IMR-90 (cell line): ENCODE results near the gene NOTCH2. TPM values are rescaled to one million over a fixed set of nuclear protein-coding genes. Genes with fewer than 3 reads are reported as not detected.
"Not testable (repeated sequence)": the region's sequence is repeated elsewhere in the genome, so short reads cannot be mapped to it uniquely, and the experiment has no call there.

ENCODE experiments used
- ATAC-seq: fragments of 200-7000 bp; cut with Tn5 transposase; 2 replicates; pipeline ENCODE4 v1.9.1; 2020; ENCODE audit warnings: low read depth, mild to moderate bottlenecking, moderate library complexity
- BruUV-seq: library from RNA; stranded (reverse); fragments of 400-500 nt; replicated peaks from 2 replicates; lab custom pipeline; 2021; lab: Mats Ljungman, UMichigan
- CTCF ChIA-PET: fragments of 300-600 bp; formaldehyde crosslinking; extraction: SDS; loops from one replicate; lab custom pipeline; 2021; ENCODE audit warnings: antibody characterized with exemption; lab: Yijun Ruan, JAX
- POLR2A ChIA-PET: fragments of 300-600 bp; sonication (Branson Sonifier 250); formaldehyde crosslinking; loops from one replicate; lab custom pipeline; 2022; ENCODE audit warnings: antibody characterized with exemption; ENCODE audit not compliant: unreplicated experiment; lab: Charles Lee
- DNase-seq: peaks from one replicate; pipeline ENCODE4 v3.0.0; 2013
- H2AFZ ChIP-seq: replicated peaks from 2 replicates; pipeline ENCODE3; 2013; ENCODE audit warnings: low read length, mild to moderate bottlenecking; ENCODE audit not compliant: poor library complexity
- H2AK5ac ChIP-seq: 2 replicates; pipeline ENCODE4 v1.6.1; 2013; ENCODE audit warnings: low read depth, low read length, inconsistent platforms
- H2AK9ac ChIP-seq: replicated peaks from 2 replicates; pipeline ENCODE3; 2013; ENCODE audit warnings: mild to moderate bottlenecking, low read depth, low read length, moderate library complexity; ENCODE audit not compliant: poor library complexity
- H2BK120ac ChIP-seq: 2 replicates; pipeline ENCODE4 v1.6.1; 2013; ENCODE audit warnings: low read depth, low read length, inconsistent platforms
- H2BK15ac ChIP-seq: 3 replicates; pipeline ENCODE4 v1.6.1; 2013; ENCODE audit warnings: low read depth, low read length, inconsistent platforms
- H2BK20ac ChIP-seq: 2 replicates; pipeline ENCODE4 v1.6.1; 2013; ENCODE audit warnings: low read depth, mild to moderate bottlenecking, inconsistent platforms, low read length, moderate library complexity
- H2BK5ac ChIP-seq: 2 replicates; pipeline ENCODE4 v1.6.1; 2013; ENCODE audit warnings: mild to moderate bottlenecking, low read depth, low read length, inconsistent platforms; ENCODE audit not compliant: poor library complexity, severe bottlenecking
- H3K14ac ChIP-seq: replicated peaks from 2 replicates; pipeline ENCODE4 v1.6.1; 2013; ENCODE audit warnings: low read depth, low read length, inconsistent platforms
- H3K18ac ChIP-seq: 2 replicates; pipeline ENCODE4 v1.6.1; 2013; ENCODE audit warnings: low read depth, low read length, control low read depth
- H3K23ac ChIP-seq: 2 replicates; pipeline ENCODE4 v1.6.1; 2013; ENCODE audit warnings: low read depth, low read length, inconsistent platforms
- H3K27ac ChIP-seq: 2 replicates; pipeline ENCODE4 v1.5.1; 2013; ENCODE audit warnings: mild to moderate bottlenecking, control low read depth, low read length; ENCODE audit not compliant: insufficient read depth
- H3K27me3 ChIP-seq: 2 replicates; pipeline ENCODE4 v1.6.1; 2013; ENCODE audit warnings: low read length; ENCODE audit not compliant: control insufficient read depth, insufficient read depth
- H3K36me3 ChIP-seq: 2 replicates; pipeline ENCODE4 v1.6.1; 2013; ENCODE audit warnings: low read length, mixed read lengths; ENCODE audit not compliant: control insufficient read depth, insufficient read depth
- H3K4ac ChIP-seq: 2 replicates; pipeline ENCODE4 v1.6.1; 2013; ENCODE audit warnings: low read depth, low read length, inconsistent platforms
- H3K4me1 ChIP-seq: 2 replicates; pipeline ENCODE4 v1.6.1; 2013; ENCODE audit warnings: low read length, mixed read lengths; ENCODE audit not compliant: control insufficient read depth, insufficient read depth
- H3K4me2 ChIP-seq: 2 replicates; pipeline ENCODE4 v1.6.1; 2013; ENCODE audit warnings: low read depth, mild to moderate bottlenecking, control low read depth, low read length, moderate library complexity
- H3K4me3 ChIP-seq: 2 replicates; pipeline ENCODE4 v1.5.1; 2013; ENCODE audit warnings: low read depth, mild to moderate bottlenecking, control low read depth, low read length, moderate library complexity; ENCODE audit not compliant: insufficient read depth
- H3K56ac ChIP-seq: 2 replicates; pipeline ENCODE4 v1.6.1; 2013; ENCODE audit warnings: low read length, inconsistent platforms; ENCODE audit not compliant: insufficient read depth; ENCODE audit errors: extremely low read depth
- H3K79me1 ChIP-seq, 2 experiments: 2 replicates each; pipeline ENCODE4 v1.6.1; 2013; ENCODE audit warnings: low read length in 2 of 2, inconsistent platforms in 1 of 2, low read depth in 1 of 2
- H3K9ac ChIP-seq: 2 replicates; pipeline ENCODE4 v1.6.1; 2013; ENCODE audit warnings: low read depth, low read length, control low read depth
- H3K9me1 ChIP-seq: 2 replicates; pipeline ENCODE4 v1.6.1; 2013; ENCODE audit warnings: low read length, inconsistent platforms; ENCODE audit not compliant: insufficient read depth
- H3K9me3 ChIP-seq: 2 replicates; pipeline ENCODE4 v1.6.1; 2013; ENCODE audit warnings: low read length; ENCODE audit not compliant: control insufficient read depth, insufficient read depth
- H4K20me1 ChIP-seq: 2 replicates; pipeline ENCODE4 v1.6.1; 2013; ENCODE audit warnings: low read length, inconsistent platforms; ENCODE audit not compliant: insufficient read depth
- H4K5ac ChIP-seq: 2 replicates; pipeline ENCODE4 v1.6.1; 2013; ENCODE audit warnings: mild to moderate bottlenecking, low read depth, low read length, control low read depth
- H4K8ac ChIP-seq, 2 experiments: 2 replicates each; pipeline ENCODE4 v1.6.1; 2013; ENCODE audit warnings: low read depth in 2 of 2, low read length in 2 of 2, control low read depth in 1 of 2, inconsistent platforms in 1 of 2
- H4K91ac ChIP-seq: 2 replicates; pipeline ENCODE4 v1.6.1; 2013; ENCODE audit warnings: low read depth, low read length, inconsistent platforms; ENCODE audit not compliant: insufficient read depth
- WGBS, 2 experiments: methylation state at CpG; one replicate each; pipeline versions ENCODE4 v1.1.5 to v1.1.7; 2013; ENCODE audit warnings: missing lambda C conversion rate in 2 of 2; ENCODE audit not compliant: insufficient read length in 1 of 2; ENCODE audit errors: extremely low coverage in 2 of 2; 5-methylcytosine and 5-hydroxymethylcytosine counted together
- dilution Hi-C: fragments of 300-500 bp; cut with HindIII; formaldehyde crosslinking; loops from one replicate; pipeline ENCODE4 v1.14.3; 2018; ENCODE audit warnings: low sequenced_read_pairs; ENCODE audit not compliant: unreplicated experiment
- in situ Hi-C: fragments of 300-500 bp; cut with MboI; formaldehyde crosslinking; loops from 3 replicates; pipeline ENCODE4 v1.14.3; 2019; ENCODE audit warnings: low sequenced_read_pairs, inconsistent platforms, mixed read lengths
- intact Hi-C: fragments of 100-400 bp; cut with micrococcal nuclease; formaldehyde crosslinking; loops from 2 replicates; pipeline ENCODE4 v1.10.0; 2022
- polyA plus RNA-seq, 3 experiments: library from polyadenylated mRNA; depleted of rRNA; stranded (reverse); fragments of >200 nt; gene quantifications; 2 replicates each; pipeline ENCODE4 v1.2.3, GENCODE V29; 2012; ENCODE audit warnings: low replicate concordance in 1 of 3
- total RNA-seq: library from RNA; depleted of rRNA; stranded (reverse); fragments of >200 nt; gene quantifications from 2 replicates; pipeline ENCODE4 v1.2.3, GENCODE V29; 2012

The NOTCH2 gene
- total and polyA plus RNA-seq, 2 of the 4 experiments (the other 2 are of a cell fraction): 40.4 to 131 TPM

DNA sequence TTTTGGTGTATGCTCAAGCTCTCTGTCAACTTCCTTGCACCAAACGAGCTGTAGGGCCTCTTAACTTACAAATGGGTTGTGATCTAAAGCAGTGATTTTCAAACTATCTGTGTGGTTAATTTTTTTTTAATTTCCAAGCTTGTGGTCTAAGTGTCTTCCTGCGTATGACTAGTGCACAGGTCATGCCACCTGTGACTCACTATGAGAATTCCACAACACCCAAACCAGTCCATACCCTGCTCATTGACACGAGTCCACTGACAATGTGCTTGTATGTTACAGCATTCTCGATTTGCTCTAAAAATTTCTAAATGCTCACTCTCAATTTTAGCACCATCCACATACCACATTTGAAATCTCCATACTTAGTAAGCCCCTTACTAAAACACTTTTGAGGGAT, 18.5 kb upstream of the NOTCH2 start:
- H3K4ac ChIP-seq, POLR2A ChIA-PET: not testable (repeated sequence)

DNA sequence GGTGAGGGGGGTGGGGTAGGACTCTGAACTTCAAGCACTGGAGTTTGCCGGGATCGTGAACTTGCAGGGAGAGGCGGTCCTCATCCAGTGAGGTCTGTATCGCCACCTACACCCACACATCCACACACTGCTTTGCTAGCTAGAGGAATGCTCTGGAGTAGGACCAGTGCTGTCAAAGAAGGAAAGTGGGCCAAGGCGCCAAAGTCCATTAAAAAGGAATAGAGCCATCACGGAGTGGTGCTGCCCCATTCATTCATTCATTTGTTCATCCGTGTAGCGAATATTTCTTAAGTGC, 405 bp upstream of the NOTCH2 start:
- H3K9me3 ChIP-seq, ATAC-seq, H3K4me1 ChIP-seq, POLR2A ChIA-PET, H3K23ac ChIP-seq, H2AK5ac ChIP-seq, H4K8ac ChIP-seq, H2BK15ac ChIP-seq, H3K9me1 ChIP-seq, H3K56ac ChIP-seq, H3K14ac ChIP-seq, H3K27ac ChIP-seq, H3K36me3 ChIP-seq, H3K27me3 ChIP-seq, H3K18ac ChIP-seq, H2AFZ ChIP-seq, H3K4me3 ChIP-seq, H2BK120ac ChIP-seq, CTCF ChIA-PET, DNase-seq, H3K4me2 ChIP-seq, H2AK9ac ChIP-seq, H2BK20ac ChIP-seq, H3K9ac ChIP-seq, H4K91ac ChIP-seq, H3K79me1 ChIP-seq, dilution Hi-C loops, H3K4ac ChIP-seq, intact Hi-C loops, H4K20me1 ChIP-seq, in situ Hi-C loops, H4K5ac ChIP-seq, BruUV-seq, H2BK5ac ChIP-seq: not testable (repeated sequence)
- WGBS, 2 experiments: no CpG with 5 or more reads among the region's 8 CpGs

More for the DNA sequence above, 18.5 kb upstream of the NOTCH2 start:
- H3K56ac ChIP-seq, intact Hi-C loops, H3K9me3 ChIP-seq, H3K4me2 ChIP-seq, H2BK120ac ChIP-seq, H2AK9ac ChIP-seq, H3K9me1 ChIP-seq, H3K14ac ChIP-seq, H3K23ac ChIP-seq, H2BK20ac ChIP-seq, BruUV-seq, H4K20me1 ChIP-seq, H3K9ac ChIP-seq, H2AFZ ChIP-seq, H3K79me1 ChIP-seq, H3K27me3 ChIP-seq, H3K4me3 ChIP-seq, H3K18ac ChIP-seq, H4K5ac ChIP-seq, H3K27ac ChIP-seq, H2BK15ac ChIP-seq, H2BK5ac ChIP-seq, in situ Hi-C loops, H3K36me3 ChIP-seq, H4K8ac ChIP-seq, CTCF ChIA-PET, H3K4me1 ChIP-seq, dilution Hi-C loops, H4K91ac ChIP-seq: not testable (repeated sequence)
- peak; percentile 35; the same call in 1 of the 2 replicates for ATAC-seq
- WGBS, 2 experiments: 0% methylated on average over 2 of the region's 4 CpGs; no CpG with 5 or more reads in 1 of the 2 experiments
- DNase-seq: peak; percentile 77
- peak overlapping the region; percentile 50; the same call in 1 of the 2 replicates for H2AK5ac ChIP-seq
